Osteocyte (in vitro differentiated cells): Measurements from ENCODE around the gene NEUROD2. TPM values are rescaled to one million over a fixed set of nuclear protein-coding genes. Genes with fewer than 3 reads are reported as not detected.

Experiments used
- DNase-seq: peaks from one replicate; pipeline ENCODE4 v3.0.0; 2021; ENCODE audit warnings: mixed read lengths; ENCODE audit not compliant: unreplicated experiment; ENCODE audit errors: extremely low spot score
- H3K27ac Mint-ChIP-seq: one replicate; pipeline ENCODE4 v1.8.0; 2021; ENCODE audit warnings: mild to moderate bottlenecking, mixed read lengths; ENCODE audit not compliant: unreplicated experiment
- H3K27me3 Mint-ChIP-seq: one replicate; pipeline ENCODE4 v1.8.0; 2021; ENCODE audit warnings: mixed read lengths; ENCODE audit not compliant: unreplicated experiment
- H3K36me3 Mint-ChIP-seq: one replicate; pipeline ENCODE4 v1.8.0; 2021; ENCODE audit warnings: mixed read lengths; ENCODE audit not compliant: unreplicated experiment
- H3K4me1 Mint-ChIP-seq: one replicate; pipeline ENCODE4 v1.8.0; 2021; ENCODE audit warnings: mixed read lengths; ENCODE audit not compliant: unreplicated experiment
- H3K4me3 Mint-ChIP-seq: one replicate; pipeline ENCODE4 v1.8.0; 2021; ENCODE audit warnings: mild to moderate bottlenecking, moderate library complexity, mixed read lengths; ENCODE audit not compliant: unreplicated experiment
- H3K9me3 Mint-ChIP-seq: one replicate; pipeline ENCODE4 v1.8.0; 2021; ENCODE audit warnings: mixed read lengths; ENCODE audit not compliant: unreplicated experiment
- total RNA-seq: library from RNA; stranded (reverse); gene quantifications from 2 replicates; pipeline ENCODE4 v1.2.1, GENCODE V29; 2021
- TF ChIP-seq, protein P1 (sequence below): fragments of 200-600 bp; sonication (generic); IDR thresholded peaks from 2 replicates; pipeline ENCODE4 v1.5.0; 2021; ENCODE audit warnings: antibody characterized with exemption, mild to moderate bottlenecking, moderate library complexity

The NEUROD2 gene
- total RNA-seq, 1 donor from 2014 or later: not detected

DNA sequence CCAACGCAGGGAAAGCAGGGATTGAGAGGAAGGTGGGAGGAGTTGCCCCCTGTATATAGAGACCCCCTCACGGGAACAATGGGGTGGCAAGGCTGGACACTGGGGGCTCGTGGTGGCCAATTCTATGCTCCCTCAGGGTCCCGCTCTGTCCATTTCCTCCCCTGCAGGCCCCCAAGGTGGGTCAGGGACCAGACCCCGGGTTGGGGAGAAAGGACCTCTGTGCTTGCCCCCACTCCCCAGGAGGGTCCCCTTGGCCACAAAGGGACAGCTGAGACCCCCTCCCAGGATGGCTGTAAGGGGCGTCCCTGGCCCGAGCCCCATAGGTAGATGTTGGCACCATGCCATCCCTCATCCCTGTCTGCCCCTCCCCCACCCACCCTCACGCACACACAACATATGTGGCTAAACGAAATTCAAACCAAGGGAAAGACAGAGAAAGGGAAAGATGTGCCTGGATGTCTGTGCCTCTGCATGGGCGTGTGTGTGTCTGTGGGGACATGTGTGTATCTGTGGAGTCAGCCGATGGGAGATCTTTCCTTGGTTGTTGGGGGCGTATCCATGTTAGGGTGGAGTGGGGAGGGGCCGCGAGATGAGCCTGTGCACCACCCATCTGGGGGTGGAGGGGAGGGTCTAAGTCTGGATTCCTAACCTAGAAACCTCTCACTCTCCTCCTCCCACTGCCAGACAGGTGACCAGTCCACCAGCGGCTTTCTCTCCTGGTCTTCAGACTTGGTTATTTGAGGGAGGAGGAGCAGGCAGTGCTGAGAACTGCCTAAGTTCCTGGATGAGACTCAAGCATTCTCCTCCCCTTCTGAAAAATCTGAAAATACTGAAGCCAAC, 642 bp upstream of the NEUROD2 start:
- DNase-seq: no peak
- peaks cover 62% of the 10 kb centered on the region for H3K27me3 Mint-ChIP-seq
- no peak overlapping the region for H3K4me3 Mint-ChIP-seq

DNA sequence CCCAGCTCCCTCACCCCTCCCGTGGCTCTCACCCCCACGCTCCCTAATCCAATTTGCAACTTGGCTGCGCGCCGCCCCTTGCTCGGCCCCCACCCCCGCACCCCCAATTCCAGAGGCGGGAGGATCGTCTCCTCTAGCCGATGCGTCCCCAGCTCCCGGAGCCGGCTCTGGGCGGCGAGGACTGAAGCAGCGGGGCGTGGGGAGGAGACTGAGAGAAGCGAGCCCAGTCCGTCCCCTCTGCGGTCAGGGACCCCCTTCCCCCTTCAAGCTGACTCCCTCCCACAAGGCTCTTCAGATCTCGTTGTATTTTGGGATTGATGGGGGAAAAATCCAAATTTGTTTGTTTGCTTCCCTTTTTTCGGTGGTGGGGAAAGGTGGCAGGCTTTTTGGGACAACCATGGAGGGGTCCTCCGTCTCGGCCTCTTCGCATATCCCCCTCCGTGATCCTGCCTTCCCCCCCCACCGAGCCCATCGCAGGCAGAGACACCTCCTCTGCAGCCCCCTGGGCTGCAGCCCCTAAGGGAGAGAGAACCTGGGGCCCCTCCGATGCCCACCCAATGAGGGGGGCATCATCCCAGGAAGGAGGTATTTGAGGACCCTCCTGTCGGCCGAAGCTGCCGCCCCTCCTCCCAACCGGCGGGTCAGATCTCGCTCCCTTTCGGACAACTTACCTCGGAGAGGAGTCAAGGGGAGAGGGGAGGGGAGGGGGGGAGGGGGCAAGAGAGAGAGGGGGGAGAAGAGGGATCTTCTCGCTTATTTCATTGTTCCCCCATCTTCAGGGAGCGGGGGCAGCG, 466 bp downstream of the NEUROD2 start:
- Mint-ChIP-seq H3K27me3 (peaks cover 66% of the 10 kb centered on the region), H3K36me3 (no peaks in the 10 kb centered on the region), H3K9me3 (no peaks in the 10 kb centered on the region), H3K4me3 (no peak overlapping the region), H3K4me1 (peaks cover 8% of the 10 kb centered on the region), H3K27ac (no peak overlapping the region)
- no peak for DNase-seq
- TF ChIP-seq, protein P1, sequence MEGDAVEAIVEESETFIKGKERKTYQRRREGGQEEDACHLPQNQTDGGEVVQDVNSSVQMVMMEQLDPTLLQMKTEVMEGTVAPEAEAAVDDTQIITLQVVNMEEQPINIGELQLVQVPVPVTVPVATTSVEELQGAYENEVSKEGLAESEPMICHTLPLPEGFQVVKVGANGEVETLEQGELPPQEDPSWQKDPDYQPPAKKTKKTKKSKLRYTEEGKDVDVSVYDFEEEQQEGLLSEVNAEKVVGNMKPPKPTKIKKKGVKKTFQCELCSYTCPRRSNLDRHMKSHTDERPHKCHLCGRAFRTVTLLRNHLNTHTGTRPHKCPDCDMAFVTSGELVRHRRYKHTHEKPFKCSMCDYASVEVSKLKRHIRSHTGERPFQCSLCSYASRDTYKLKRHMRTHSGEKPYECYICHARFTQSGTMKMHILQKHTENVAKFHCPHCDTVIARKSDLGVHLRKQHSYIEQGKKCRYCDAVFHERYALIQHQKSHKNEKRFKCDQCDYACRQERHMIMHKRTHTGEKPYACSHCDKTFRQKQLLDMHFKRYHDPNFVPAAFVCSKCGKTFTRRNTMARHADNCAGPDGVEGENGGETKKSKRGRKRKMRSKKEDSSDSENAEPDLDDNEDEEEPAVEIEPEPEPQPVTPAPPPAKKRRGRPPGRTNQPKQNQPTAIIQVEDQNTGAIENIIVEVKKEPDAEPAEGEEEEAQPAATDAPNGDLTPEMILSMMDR: no peak

More for the DNA sequence above, 642 bp upstream of the NEUROD2 start:
- no peaks in the 10 kb centered on the region for H3K36me3 Mint-ChIP-seq
- H3K27ac Mint-ChIP-seq: no peak overlapping the region
- H3K4me1 Mint-ChIP-seq: peaks cover 8% of the 10 kb centered on the region
- H3K9me3 Mint-ChIP-seq: no peaks in the 10 kb centered on the region
- TF ChIP-seq, protein P1: no peak

DNA sequence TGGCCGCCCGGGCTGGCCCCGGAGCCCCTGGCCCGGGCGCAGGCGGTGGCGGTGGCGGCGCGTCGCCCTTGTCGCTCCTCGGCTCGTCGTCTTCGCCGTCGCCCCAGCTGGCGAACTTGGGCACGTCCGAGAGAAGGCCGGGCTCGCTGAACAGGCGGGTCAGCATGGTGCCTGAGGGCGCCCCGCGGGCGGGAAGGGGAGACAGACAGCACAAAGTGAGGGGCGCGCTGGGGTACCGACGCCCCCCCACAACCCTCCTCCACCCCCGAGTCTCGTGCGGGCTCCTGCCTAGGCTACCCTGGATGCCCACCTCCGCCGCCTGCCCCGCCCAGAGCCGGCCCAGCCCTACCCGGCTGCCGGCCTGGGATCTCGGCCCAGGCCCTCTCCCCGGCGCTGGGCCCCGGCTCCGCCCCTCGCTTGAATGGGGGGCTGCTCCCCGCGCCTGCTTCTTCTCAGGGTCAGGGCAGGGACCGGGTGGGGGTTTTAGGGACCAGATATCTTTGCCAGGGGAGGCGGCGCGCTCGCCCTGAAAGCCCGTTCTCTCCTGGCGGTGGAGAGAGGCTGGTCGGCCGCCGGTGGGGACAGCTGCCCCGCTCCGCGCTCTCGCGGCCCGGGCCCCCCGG, 1.2 kb downstream of the NEUROD2 start:
- DNase-seq: no peak
- Mint-ChIP-seq H3K27ac (no peak overlapping the region), H3K27me3 (peaks cover 73% of the 10 kb centered on the region)

DNA sequence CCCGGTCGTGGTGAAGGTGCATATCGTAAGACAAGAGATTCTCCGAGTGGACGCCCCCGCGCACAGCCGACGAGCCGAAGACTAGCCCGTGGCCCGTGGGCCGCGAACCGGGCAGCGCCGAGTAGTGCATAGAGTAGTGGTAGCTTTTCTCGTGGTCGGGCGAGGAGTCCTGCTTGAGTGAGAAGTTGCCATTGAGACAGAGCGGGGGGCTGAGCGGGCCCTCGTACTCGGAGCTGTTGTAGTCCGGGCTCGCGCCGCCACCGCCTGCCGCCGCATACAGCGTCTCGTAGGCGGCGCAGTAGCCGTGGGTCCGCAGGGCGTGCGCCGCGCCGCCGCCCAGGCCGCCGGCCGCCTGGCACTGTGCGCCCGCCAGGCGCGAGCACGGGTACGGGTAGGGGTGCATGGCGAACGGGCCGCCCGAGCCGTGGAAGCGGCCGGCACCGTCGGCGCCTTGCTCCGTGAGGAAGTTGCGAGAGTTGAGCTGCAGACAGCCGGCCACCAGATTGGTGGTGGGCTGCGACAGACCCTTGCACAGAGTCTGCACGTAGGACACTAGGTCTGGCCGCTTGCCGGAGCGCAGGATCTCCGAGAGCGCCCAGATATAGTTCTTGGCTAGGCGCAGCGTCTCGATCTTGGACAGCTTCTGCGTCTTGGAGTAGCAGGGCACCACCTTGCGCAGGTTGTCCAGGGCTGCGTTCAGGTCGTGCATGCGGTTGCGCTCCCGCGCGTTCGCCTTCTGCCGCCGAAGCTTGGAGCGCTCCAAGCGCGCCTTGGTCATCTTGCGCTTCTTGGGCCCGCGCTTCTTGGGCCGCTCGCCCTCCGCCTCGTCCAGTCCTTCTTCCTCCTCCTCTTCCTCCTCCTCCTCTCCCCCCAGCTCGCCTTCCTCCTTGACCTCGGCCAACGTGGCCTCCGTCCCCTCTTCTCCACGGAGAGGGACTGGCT, 2.0 kb downstream of the NEUROD2 start:
- Mint-ChIP-seq H3K27me3 (peaks cover 73% of the 10 kb centered on the region), H3K36me3 (peaks cover 3% of the 10 kb centered on the region), H3K27ac (no peak overlapping the region), H3K4me1 (peaks cover 8% of the 10 kb centered on the region), H3K9me3 (no peaks in the 10 kb centered on the region), H3K4me3 (no peak overlapping the region)
- no peak for DNase-seq
- TF ChIP-seq, protein P1: no peak

More for the DNA sequence above, 1.2 kb downstream of the NEUROD2 start:
- no peaks in the 10 kb centered on the region for H3K36me3 Mint-ChIP-seq
- TF ChIP-seq, protein P1: no peak
- H3K4me3 Mint-ChIP-seq: no peak overlapping the region
- H3K4me1 Mint-ChIP-seq: peaks cover 8% of the 10 kb centered on the region
- H3K9me3 Mint-ChIP-seq: no peaks in the 10 kb centered on the region
